HG03521 (cell line): ENCODE data around the gene STK33.

Source experiments
- ATAC-seq: cut with Tn5 transposase; IDR thresholded peaks from one replicate; pipeline ENCODE4 v1.9.1; 2021; ENCODE audit warnings: mild to moderate bottlenecking, moderate library complexity; ENCODE audit not compliant: unreplicated experiment

STK33 gene

DNA sequence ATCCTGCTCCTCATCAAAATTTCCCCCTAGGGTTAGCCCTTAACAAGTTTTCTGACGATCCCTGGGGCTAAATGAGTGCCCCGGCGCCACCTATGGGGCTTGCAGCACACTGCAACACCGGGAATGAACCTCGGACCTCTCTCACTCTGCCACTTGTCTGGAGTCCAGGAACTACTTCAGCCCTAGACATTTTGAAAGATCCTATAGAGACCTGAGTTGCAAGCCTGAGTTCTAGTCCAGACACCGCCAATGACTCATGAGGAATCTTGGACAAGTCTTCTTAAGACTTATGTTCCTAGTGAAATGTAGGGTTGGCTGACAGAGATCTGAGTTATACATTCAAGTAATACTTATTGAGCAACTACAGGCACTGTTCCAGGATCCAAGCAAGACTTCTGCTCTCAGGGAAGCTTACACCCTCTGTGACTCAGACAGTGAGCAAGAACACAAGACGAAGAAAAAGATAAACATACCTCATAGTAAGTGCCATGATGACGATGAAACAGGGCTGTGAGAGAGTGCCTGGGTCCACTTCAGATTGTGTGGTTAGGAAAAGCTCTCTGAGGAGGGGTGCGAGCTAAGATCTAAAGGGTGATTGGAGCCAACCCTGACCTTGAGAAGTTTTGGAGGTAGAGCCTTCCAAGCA, 10.2 kb upstream of the STK33 start:
- ATAC-seq, result peak; percentile 78

DNA sequence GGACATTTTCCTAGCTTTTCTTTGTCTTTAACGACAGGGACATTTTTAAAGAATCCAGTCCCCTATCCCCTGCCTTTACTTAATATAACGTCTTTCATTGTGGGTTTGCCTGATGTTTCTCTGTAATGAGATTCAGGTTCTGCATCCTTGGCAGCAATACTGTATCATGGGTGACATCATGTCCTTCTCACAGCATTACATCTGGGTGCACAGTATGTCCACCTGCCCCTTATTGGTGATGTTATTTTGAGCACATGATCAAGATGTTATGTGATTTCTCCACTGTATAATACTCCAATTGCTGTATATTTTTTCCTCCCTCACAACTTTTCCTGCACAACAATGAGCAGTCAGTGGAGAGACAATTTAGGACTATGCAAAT, 9.7 kb upstream of the STK33 start:
- no peak for ATAC-seq

DNA sequence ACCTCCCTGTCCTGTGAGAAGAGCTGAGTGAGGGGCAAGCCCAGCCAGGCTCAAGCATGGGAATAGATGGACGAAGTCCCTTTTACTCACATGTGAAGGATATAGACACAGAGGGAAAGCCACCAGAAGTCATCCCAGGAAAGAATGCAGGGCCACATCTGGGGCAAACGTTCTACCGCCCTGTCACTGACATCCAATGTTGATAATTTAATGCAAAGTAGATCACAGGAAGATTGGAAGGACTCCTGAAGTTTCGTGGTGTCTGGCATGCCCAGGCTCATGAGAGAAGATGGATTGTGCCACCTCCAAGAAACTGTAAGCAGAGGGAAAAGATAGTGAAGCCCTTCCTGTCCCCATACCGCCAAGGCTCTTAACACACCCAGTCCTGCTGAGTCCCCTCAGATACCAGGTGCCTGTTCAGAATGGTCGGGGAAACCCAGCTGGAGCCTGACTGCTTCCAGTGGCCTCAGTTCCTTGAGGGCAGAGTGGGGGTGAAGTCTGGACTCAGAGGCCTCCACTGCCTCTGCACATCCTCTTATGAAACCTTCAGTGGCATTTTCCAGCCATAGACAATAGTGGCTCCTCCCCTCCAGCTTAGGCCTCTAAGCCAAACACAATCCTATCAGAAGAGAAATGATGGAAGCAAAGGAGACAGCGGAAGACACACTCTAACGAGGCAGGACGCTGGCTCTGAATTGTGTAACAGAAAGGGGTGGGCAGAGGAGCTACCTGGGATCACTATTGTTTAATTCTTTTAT, 7.5 kb upstream of the STK33 start:
- ATAC-seq, result no peak

DNA sequence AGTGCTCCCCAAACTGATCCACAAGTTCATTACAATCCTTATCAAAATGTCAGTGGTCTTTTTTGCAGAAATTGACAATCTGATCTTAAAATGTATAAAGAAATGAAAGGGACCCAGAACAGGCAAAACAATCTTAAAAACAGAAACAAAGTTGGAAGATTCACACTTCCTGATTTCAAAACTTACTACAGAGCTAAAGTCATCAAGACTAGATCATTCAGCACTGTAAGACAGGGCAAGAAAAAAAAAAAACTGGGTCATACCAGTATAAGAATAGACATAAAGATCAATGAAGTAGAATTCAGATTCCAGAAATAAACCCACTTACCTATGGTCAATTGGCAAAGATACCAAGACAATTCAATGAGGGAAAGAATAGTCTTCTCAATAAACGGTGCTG, 4.5 kb upstream of the STK33 start:
- ATAC-seq, result no peak

DNA sequence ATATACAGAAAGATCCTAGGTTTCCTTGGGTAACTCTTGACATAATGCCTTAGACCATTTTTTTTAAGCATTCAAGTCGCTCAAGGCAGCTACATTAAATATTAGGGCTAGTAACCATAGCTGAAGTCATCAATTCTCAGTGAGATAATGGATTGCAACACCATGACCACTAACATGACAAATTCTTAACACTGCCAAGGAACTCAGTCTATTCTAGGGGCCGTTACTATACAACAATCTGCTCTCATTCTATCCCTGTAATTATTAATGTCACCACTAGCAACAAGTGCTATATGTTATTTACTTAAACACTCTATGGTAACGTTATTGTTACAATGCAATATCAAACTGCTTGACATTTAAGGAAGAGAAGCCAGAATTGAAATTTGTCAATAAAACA, 3.2 kb upstream of the STK33 start:
- no peak for ATAC-seq

- no peak for ATAC-seq
Measured at GRCh38 chr11:8596504-8597046, 2.5 kb upstream of the STK33 start.

DNA sequence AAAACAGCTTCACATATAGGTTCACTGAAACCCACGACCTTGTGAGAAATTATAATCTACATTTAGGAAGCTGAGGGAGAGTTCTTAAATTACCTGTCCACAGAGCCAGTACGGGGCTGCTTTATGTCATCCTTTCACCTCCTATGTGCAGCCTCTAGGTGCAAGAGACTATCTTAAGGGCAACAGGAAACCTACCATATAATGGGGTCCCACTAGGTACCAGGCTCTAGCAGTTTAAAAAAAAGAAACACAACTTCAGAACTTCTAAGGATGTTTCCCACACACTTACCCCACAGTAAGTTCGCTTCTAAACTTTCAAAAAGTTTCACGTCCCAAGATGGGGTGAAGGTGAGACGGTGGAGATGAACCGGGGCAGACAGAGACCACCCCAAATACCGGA, 573 bp downstream of the STK33 start:
- peak; percentile 23 for ATAC-seq

DNA sequence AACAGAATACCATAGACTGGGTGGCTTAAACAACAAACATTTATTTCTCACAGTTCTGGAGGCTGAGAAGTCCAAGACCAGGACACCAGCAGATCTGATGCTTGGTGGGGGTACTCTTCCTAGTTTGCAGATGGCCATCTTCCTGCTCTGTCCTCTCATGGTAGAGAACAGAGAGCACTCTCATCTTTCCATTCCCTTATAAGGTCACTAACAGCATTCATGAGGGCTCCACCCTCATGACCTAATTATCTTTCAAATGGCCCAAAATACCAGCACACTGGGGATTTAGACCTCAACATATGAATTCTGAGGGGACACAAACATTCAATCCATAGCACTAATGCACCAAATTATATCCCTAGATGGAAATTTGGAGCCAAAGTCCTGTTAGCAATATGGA, 6.1 kb downstream of the STK33 start:
- no peak for ATAC-seq

DNA sequence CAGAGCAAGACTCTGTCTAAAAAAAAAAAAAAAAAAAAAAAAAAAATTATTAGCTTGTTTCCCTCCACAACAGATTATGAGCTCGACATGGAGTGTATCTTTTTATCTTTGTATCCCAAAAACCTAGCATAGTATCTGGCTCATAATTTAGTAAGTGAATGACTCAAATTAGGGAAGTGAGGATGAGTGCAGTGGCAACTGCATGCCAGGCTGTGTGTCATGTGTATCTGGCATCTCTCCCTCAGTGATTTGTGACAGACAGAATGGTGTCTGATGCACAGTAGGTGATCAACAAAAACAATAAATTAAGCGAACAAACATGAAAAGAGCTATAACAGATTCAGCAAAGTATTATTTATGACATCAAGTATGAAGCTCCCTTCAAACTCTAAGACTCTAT, 7.2 kb downstream of the STK33 start:
- ATAC-seq, result no peak

- no peak for ATAC-seq
Measured at GRCh38 chr11:8586184-8586583, 7.8 kb downstream of the STK33 start.

- no peak for ATAC-seq
Measured at GRCh38 chr11:8584511-8584910, 9.5 kb downstream of the STK33 start.

- ATAC-seq, result no peak
Measured at GRCh38 chr11:8584082-8584481, 9.9 kb downstream of the STK33 start.

DNA sequence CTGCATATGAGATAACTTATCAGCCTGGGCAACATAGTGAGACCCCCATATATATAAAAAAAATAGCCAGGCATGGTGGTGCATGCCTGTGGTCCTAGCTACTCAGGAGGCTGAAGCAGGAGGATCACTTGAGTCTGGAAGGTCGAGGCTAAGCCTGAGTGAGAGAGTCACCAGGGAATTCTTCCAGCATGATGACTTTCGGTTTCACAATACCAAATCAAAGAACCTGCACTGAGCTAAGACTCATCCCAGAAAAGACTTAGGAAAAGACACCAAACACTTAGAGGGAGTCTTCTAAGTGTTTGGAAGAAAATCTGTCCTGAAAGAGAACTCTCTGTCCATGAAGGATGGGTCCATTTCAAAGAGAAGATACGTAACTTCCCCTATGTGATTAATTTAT, 12.7 kb downstream of the STK33 start:
- ATAC-seq, result no peak

- no peak for ATAC-seq
Measured at GRCh38 chr11:8577791-8578581, 16.0 kb downstream of the STK33 start.

GRCh38 chr11:8574798-8575197, 19.2 kb downstream of the STK33 start:
- no peak for ATAC-seq

DNA sequence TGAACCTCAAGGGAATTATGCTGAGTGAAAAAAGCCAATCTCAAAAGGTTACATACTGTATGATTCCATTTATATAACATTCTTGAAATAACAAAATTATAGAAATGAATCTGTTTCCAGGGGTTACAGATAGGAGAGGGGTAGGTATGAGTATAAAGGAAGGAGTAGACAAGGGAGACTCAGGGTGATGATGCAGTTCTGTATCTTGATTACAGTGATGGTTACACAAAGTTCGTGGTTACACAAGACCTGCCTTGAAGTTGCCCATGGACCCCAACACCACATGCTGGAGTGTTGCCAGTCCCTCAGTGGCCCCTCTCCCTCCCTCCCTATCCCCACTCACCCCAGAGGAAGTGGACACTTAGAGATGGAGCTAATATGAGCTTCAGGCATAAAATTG, 20.3 kb downstream of the STK33 start:
- no peak for ATAC-seq

- ATAC-seq, result no peak
Measured at GRCh38 chr11:8567602-8568198, 26.3 kb downstream of the STK33 start.

DNA sequence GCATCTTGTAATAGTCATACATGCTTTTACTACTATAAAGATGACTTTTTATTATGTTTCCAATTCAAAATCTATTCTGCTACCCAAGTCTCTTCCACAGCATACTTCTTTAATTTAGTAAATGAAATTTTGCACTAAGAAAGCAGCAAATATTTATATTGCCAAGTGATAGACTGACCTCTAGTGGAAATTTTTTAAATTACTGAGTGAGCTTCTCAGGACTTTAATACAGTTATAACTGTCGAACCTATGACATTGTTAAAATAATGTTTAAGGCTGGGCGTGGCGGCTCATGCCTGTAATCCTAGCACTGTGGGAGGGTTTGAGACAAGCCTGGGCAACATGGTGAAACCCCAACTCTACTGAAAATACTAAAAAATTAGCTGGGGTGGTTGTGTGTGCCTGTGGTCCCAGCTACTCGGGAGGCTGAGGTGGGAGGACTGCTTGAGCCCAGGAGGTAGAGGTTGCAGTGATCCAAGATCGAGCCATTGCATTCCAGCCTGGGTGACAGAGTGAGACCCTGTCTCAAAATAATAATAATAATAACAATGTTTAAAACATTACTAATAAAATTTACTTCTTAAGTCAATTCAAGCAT, 27.3 kb downstream of the STK33 start:
- ATAC-seq, result peak; percentile 52

DNA sequence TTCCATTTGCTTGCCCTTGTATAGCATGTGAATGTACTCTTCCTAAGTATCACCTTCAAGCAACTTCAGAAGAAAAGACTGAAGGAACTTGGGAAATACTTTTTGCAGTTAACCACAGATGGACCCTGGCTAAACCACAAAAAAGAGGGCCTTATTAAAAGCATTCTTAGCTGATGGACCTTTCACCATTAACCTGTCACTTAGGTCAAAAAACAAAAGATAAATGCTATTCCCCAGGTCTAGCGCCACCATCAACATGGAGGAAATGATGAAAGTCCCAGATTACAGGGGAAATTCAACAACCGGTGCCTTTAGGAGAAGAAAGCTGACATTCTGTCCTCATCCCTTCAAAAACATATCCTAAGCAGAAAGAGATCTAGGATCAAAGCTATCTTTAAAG, 29.5 kb downstream of the STK33 start:
- no peak for ATAC-seq

- ATAC-seq, result no peak
Measured at GRCh38 chr11:8561461-8561860, 32.6 kb downstream of the STK33 start.

GRCh38 chr11:8558436-8558835, 35.6 kb downstream of the STK33 start:
- no peak for ATAC-seq
